ENCODE data around the gene ZNF428. TPM values are rescaled to one million over a fixed set of nuclear protein-coding genes. Genes with fewer than 3 reads are reported as not detected.
"Not testable (repeated sequence)": the region's sequence is repeated elsewhere in the genome, so short reads cannot be mapped to it uniquely, and the experiment has no call there.

ZNF428 gene
- total and polyA plus RNA-seq, 2 donors from 2014 or later = 44.3 to 95.4 TPM

DNA sequence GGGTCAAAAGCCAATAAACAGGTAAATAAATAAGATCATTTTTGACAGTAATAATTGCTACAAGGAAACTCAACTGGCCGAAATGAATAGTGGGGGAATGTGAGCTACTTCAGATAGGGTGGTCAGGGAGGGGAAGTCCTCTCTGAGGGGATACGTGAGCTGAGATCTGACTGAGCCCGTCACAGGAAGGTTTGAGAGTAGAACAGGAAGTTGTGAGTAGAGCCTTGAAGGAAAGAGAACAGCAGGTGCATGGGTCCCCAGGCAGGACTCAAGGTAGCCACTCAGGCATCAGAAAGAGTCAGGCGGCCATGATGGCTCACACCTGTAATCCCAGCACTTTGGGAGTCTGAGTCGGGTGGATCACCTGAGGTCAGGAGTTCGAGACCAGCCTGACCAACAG is 29.8 kb downstream of the ZNF428 start:
- H3K27me3 ChIP-seq (ENCODE audit: control insufficient read depth, insufficient read depth, low read length) = no peaks in the 10 kb centered on the region
- H3K9ac ChIP-seq (ENCODE audit: low read length in 3 of 3) = no peak overlapping the region
- FAIRE-seq (no peak), DNase-seq (no peak)
- TF ChIP-seq, protein P1, sequence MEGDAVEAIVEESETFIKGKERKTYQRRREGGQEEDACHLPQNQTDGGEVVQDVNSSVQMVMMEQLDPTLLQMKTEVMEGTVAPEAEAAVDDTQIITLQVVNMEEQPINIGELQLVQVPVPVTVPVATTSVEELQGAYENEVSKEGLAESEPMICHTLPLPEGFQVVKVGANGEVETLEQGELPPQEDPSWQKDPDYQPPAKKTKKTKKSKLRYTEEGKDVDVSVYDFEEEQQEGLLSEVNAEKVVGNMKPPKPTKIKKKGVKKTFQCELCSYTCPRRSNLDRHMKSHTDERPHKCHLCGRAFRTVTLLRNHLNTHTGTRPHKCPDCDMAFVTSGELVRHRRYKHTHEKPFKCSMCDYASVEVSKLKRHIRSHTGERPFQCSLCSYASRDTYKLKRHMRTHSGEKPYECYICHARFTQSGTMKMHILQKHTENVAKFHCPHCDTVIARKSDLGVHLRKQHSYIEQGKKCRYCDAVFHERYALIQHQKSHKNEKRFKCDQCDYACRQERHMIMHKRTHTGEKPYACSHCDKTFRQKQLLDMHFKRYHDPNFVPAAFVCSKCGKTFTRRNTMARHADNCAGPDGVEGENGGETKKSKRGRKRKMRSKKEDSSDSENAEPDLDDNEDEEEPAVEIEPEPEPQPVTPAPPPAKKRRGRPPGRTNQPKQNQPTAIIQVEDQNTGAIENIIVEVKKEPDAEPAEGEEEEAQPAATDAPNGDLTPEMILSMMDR (IDR thresholded peaks at IDR 0.05; ENCODE audit: borderline replicate concordance, extremely low read depth, insufficient read depth) = no peak
- H3K4me1 ChIP-seq (ENCODE audit: control insufficient read depth in 2 of 3, insufficient read depth in 2 of 3, low read depth in 1 of 3, low read length in 3 of 3) = peaks cover 0 to 9% (median 6%) of the 10 kb centered on the region in 3 donors
- H3K9me3 ChIP-seq (ENCODE audit: control insufficient read depth in 2 of 3, insufficient read depth in 1 of 3, low read length in 3 of 3) = no peaks in the 10 kb centered on the region
- H3K27ac ChIP-seq (ENCODE audit: low read depth in 2 of 2, low read length in 2 of 2) = no peak overlapping the region
- no peak overlapping the region for H3K4me3 ChIP-seq (ENCODE audit: low read length in 3 of 3)
- H3K36me3 ChIP-seq (ENCODE audit: control insufficient read depth in 2 of 3, insufficient read depth in 3 of 3, low read length in 3 of 3) = peaks cover 0 to 15% (median 12%) of the 10 kb centered on the region in 3 donors
- intact Hi-C loops (cut with DNase I) = no loop called here

DNA sequence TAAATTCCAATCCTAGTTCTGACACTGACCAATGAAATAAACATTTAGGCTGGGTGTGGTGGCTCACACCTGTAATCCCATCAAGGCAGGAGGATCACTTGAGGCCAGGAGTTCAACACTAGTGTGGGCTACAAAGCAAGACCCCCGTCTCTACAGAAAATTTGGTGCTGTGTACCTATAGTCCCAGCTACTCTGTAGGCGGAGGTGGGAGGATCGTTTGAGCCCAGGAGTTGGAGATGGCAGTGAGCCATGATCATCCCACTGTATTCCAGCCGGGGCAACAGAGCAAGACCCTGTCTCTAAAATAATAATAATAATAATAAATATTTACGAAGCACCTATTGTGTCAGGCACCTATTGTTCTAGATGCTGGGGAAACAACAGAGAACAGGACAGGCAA is 30.2 kb downstream of the ZNF428 start:
- Histone ChIP-seq H3K4me3 (ENCODE audit: low read length in 3 of 3) (no peak overlapping the region), H3K27ac (ENCODE audit: low read depth in 2 of 2, low read length in 2 of 2) (no peak overlapping the region), H3K4me1 (ENCODE audit: control insufficient read depth in 2 of 3, insufficient read depth in 2 of 3, low read depth in 1 of 3, low read length in 3 of 3) (peaks cover 0 to 9% (median 8%) of the 10 kb centered on the region in 3 donors), H3K9ac (ENCODE audit: low read length in 3 of 3) (no peak overlapping the region), H3K27me3 (ENCODE audit: control insufficient read depth, insufficient read depth, low read length) (no peaks in the 10 kb centered on the region), H3K36me3 (ENCODE audit: control insufficient read depth in 2 of 3, insufficient read depth in 3 of 3, low read length in 3 of 3) (peaks cover 0 to 15% (median 12%) of the 10 kb centered on the region in 3 donors), H3K9me3 (ENCODE audit: control insufficient read depth in 2 of 3, insufficient read depth in 1 of 3, low read length in 3 of 3) (no peaks in the 10 kb centered on the region)
- FAIRE-seq (no peak), DNase-seq (no peak)
- TF ChIP-seq, protein P1 (IDR thresholded peaks at IDR 0.05; ENCODE audit: borderline replicate concordance, extremely low read depth, insufficient read depth) = no peak
- intact Hi-C loops (cut with DNase I) = no loop called here

DNA sequence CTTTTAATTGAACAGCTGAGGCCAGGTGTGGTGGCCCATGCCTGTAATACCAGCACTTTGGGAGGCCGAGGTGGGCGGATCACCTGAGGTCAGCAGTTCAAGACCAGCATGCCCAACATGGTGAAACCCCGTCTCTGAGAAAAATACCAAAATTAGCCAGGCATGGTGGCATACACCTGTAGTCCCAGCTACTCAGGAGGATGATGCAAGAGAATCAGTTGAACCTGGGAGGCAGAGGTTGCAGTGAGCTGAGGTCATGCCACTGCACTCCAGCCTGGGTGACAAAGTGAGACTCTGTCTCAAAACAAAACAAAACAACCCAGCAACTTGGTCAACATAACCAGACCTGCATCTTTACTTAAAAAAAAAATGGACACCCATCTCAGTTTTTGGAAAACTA is 32.4 kb downstream of the ZNF428 start:
- H3K9ac ChIP-seq (ENCODE audit: low read length in 3 of 3); H3K36me3 ChIP-seq (ENCODE audit: control insufficient read depth in 2 of 3, insufficient read depth in 3 of 3, low read length in 3 of 3); H3K27ac ChIP-seq (ENCODE audit: low read depth in 2 of 2, low read length in 2 of 2); H3K4me3 ChIP-seq (ENCODE audit: low read length in 3 of 3); FAIRE-seq; intact Hi-C loops (cut with DNase I); DNase-seq; H3K9me3 ChIP-seq (ENCODE audit: control insufficient read depth in 2 of 3, insufficient read depth in 1 of 3, low read length in 3 of 3); H3K27me3 ChIP-seq (ENCODE audit: control insufficient read depth, insufficient read depth, low read length): not testable (repeated sequence)
- peaks cover 0 to 14% (median 9%) of the 10 kb centered on the region in 3 donors for H3K4me1 ChIP-seq (ENCODE audit: control insufficient read depth in 2 of 3, insufficient read depth in 2 of 3, low read depth in 1 of 3, low read length in 3 of 3)

DNA sequence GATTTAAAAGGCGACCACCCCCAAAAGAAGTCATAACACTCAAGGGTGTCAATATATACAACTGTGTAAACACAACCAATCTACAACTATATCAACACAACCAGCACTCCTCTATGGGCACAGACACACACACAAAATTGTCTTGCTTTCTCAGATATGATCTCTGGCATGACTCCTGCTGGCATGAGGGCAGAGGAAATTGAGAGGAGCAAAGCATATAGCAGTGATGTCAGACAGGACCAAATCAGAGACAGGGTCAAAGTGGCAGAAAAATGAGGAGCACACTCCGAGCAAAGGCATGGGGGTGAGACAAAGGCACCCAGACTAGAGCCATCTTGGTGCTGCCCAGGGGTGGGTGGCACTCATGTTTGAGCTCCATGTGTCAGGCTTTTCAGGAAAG is 33.1 kb downstream of the ZNF428 start:
- no peaks in the 10 kb centered on the region for H3K27me3 ChIP-seq (ENCODE audit: control insufficient read depth, insufficient read depth, low read length)
- FAIRE-seq = no peak
- intact Hi-C loops (cut with DNase I) = no loop called here
- peaks cover 0 to 21% (median 12%) of the 10 kb centered on the region in 3 donors for H3K4me1 ChIP-seq (ENCODE audit: control insufficient read depth in 2 of 3, insufficient read depth in 2 of 3, low read depth in 1 of 3, low read length in 3 of 3)
- no peaks in the 10 kb centered on the region for H3K9me3 ChIP-seq (ENCODE audit: control insufficient read depth in 2 of 3, insufficient read depth in 1 of 3, low read length in 3 of 3)
- H3K36me3 ChIP-seq (ENCODE audit: control insufficient read depth in 2 of 3, insufficient read depth in 3 of 3, low read length in 3 of 3) = peaks cover 0 to 7% (median 6%) of the 10 kb centered on the region in 3 donors
- no peak for DNase-seq
- TF ChIP-seq, protein P1 (IDR thresholded peaks at IDR 0.05; ENCODE audit: borderline replicate concordance, extremely low read depth, insufficient read depth) = no peak
- no peak overlapping the region for H3K4me3 ChIP-seq (ENCODE audit: low read length in 3 of 3)
- no peak overlapping the region for H3K27ac ChIP-seq (ENCODE audit: low read depth in 2 of 2, low read length in 2 of 2)
- H3K9ac ChIP-seq (ENCODE audit: low read length in 3 of 3) = no peak overlapping the region

Measured in kidney (tissue), 14 donors.